GM21367 (cell line): ENCODE data around the gene ART5.
"Not testable (repeated sequence)": the region's sequence is repeated elsewhere in the genome, so short reads cannot be mapped to it uniquely, and the experiment has no call there.

Experiments used
- ATAC-seq: cut with Tn5 transposase; IDR thresholded peaks from one replicate; pipeline ENCODE4 v1.9.1; 2021; ENCODE audit not compliant: unreplicated experiment

The ART5 gene

DNA sequence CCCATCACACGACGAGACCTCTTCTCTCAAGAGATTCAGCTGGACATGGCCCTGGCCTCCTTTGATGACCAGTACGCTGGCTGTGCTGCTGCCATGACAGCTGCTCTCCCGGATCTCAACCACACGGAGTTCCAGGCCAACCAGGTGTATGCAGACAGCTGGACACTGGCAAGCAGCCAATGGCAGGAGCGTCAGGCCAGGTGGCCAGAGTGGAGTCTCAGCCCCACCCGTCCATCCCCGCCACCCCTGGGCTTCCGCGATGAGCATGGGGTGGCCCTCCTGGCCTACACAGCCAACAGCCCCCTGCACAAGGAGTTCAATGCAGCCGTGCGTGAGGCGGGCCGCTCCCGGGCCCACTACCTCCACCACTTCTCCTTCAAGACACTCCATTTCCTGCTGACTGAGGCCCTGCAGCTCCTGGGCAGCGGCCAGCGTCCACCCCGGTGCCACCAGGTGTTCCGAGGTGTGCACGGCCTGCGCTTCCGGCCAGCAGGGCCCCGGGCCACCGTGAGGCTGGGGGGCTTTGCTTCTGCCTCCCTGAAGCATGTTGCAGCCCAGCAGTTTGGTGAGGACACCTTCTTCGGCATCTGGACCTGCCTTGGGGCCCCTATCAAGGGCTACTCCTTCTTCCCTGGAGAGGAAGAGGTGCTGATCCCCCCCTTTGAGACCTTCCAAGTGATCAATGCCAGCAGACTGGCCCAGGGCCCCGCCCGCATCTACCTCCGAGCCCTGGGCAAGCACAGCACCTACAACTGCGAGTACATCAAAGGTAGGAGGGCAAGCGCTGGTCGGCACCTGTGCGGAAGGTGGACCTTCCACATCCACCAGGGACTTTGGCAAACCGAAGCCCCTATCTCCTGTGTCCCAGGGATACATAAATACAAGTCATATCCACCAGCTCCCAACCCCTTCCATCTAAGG, 18.1 kb upstream of the ART5 start:
- ATAC-seq = no peak

DNA sequence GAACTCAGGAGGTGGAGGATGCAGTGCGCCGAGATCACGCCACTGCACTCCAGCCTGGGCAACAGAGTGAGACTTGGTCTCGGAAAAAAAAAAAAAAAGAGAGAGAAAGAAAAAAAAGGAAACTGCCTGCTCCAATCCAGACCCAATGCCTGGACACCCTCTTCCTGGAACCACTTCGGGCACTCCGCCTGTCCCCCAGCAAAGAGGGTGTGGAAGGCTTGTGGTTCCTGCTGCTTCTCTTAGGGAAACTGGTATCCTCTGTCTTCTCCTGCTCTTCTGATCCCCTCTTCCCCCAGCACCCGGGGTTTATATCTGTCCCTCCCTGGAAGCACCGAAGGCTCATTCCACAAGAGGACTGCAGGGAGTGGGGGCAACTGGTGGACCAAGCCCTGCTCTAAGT, 16.5 kb upstream of the ART5 start:
- no peak for ATAC-seq

DNA sequence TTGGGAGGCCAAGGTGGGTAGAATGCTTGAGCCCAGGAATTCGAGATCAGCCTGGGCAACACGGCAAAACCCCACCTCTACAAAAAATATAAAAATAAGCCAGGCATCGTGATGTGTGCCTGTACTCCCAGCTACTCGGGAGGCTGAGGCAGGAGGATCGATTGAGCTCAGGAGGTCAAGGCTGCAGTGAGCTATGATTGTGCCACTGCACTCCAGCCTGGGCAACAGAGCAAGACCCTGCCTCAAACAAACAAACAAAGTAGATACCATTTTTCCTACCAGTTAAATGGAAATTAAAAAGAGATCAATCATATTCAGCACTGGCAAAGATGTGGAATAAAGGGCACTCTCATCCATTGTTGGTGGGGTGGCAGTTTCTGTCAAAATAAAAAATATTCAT, 15.5 kb upstream of the ART5 start:
- ATAC-seq = not testable (repeated sequence)

DNA sequence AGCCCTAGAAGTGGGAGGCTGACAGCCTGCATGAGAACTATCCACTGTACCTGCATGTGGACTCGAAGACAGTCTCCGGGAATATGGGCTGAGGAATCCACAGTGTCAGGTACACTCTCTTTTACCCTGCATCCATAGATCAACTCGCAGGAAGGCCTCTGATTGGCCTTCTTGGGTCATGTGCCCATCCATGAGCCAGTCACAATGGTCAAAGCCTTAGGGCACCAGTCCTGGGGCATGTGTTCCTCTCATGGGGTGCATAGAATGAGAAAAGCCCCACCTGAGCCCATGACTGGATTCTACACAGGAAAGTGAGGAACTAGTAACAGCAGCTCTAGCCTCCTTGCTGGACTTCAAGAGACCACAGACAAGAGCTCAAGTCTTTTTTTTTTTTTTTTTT, 13.8 kb upstream of the ART5 start:
- ATAC-seq = no peak

DNA sequence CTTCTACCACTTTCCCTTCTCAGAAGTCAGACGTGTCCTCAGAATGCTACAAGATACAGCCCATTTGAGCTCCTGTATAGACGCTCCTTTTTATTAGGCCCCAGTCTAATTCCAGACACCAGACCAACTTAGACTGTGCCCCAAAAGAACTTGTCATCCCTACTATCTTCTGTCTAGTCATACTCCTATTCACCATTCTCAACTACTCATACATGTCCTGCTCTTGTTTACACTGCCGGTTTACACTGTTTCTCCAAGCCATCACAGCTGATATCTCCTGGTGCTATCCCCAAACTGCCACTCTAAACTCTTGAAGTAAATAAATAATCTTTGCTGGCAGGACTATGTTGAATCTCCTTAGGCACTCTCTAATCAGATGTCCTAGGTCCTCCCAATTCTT, 10.7 kb upstream of the ART5 start:
- ATAC-seq = not testable (repeated sequence)

DNA sequence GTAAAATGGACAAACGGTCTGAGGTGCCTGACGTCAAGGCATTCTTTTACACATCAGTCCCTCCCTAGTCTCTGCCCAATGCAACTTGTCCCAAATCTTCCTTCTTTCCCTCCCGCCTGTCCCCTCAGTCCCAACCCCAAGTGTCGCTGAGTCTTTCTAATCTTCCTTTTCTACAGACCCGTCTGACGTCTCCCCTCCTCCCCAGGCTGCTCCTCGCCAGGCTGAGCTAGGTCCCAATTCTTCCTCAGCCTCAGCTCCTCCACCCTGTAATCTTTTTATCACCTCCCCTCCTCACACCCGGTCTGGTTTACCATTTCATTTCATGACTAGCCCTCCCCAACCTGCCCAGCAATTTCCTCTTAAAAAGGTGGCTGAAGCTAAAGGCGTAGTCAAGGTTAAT, 7.6 kb upstream of the ART5 start:
- not testable (repeated sequence) for ATAC-seq

DNA sequence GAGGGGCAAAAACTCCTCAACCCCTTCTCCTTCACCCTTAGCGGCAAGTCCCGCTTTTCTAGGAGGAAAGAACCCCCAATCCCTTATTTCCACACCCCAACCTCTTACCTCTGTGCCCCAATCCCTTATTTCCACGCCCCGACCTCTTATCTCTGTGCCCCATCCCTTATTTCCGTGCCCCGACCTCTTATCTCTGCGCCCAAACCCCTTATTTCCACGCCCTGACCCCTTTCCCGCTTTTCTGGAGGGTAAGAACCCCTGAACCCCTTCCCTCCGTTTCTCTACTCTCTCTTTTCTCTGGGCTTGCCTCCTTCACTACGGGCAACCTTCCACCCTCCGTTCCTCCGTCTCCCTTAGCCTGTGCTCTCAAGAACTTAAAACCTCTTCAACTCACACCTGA, 7.1 kb upstream of the ART5 start:
- not testable (repeated sequence) for ATAC-seq

DNA sequence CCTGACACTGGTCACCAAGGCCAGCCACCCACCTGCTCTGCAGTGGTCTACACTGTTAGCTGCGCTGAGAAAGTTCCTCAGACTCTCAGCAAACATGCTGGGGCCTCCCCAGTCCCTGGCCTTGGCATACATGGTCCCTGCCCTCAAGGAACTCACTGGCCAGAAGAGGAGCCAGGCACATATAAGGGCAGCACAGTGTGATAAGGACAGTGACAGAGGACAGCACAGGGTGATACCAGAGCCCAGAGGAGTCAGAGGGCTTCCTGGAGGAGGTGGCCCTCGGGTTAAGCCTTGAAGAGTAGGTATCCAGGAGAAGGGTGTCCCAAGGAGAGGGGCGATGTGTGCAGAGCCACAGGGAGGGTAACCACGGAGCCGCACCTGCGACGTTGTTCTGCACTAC, 3.8 kb upstream of the ART5 start:
- no peak for ATAC-seq

DNA sequence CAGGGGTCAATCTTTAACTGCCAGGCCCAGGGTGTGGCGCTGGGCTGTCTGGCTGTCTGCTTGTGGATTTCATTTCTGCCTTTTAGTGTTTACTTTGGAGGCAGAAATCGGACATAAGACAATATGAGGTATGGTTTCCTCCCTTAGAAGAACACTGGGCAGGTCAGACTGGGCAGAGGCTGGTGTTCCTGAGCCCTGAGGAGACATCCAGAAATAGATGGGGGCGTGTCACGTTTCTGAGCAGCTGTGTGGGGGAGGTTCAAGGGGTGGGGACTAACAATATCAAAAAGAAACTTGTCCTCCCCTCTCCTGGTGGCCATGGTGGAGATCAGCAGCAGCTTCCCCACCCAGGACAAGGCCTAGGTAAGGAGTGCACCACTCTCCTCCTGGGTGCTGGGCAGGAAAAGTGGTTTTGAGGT, 3.0 kb upstream of the ART5 start, which contains the start of gene ART1:
Gene ART1 (plus strand): TSS at position 312 of the 419 bp plus-strand sequence. CDS start 14,086 bp downstream, outside the sequence.
- ATAC-seq = no peak

DNA sequence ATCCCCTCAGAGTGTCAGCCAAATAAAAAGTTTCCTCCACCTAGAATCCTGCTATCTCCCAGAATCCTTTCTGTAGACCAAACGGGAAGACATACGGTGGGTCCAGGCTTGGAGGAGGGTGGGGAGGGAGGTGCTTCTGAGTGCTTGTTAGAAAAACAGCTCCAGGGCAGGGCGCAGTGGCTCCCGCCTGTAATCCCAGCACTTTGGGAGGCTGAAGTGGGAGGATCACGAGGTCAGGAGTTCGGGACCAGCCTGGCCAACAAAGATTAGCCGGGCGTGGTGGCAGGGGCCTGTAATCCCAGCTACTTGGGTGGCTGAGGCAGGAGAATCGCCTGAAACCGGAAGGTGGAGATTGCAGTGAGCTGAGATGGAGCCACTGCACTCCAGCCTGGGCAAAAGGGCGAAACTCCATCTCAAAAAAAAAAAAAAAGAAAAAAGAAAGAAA, 1.3 kb upstream of the ART5 start:
- not testable (repeated sequence) for ATAC-seq

DNA sequence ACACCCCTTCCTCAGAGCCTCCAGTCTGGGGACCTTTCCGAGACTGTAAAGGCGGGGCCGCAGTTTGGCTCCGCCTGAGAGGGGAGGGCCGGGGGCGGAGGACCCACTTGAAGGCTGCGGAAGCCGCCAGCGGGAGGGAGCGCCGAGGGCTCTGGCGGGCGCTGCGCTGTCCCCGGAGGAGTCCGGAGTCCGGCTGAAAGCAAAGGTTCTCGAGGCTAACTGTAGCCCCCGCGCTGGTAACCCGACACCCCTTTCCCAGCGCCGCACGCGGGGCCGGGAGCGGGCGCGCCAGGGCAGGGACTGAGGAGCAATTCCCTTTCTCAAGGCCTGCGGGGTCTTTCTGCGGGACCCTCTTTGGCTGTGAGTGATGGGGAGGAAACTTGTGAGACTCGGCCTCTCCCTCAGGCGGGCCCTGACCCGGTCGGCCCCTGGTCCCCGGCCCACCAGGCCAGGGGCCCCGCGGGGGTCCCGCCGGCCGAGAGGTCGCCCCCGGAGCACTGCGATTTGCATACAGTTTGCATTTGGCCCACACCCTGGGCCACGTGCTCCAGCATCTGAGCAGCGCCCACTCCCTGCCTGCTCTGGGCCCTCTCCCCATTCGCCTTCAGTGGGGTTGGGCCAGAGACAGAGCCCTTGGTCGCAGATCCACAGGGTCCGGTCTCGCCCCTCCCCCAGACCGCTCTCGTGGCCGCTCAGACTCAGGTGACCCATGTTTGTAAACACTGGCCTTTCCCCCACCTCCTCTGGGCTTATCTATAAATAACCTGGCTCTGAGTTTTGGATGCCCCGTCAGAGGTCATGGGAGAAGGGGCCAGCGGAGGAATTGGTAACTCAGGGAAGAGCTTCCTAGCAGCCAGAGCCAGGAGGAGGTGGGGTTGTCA, 519 bp upstream of the ART5 start:
- ATAC-seq = no peak

DNA sequence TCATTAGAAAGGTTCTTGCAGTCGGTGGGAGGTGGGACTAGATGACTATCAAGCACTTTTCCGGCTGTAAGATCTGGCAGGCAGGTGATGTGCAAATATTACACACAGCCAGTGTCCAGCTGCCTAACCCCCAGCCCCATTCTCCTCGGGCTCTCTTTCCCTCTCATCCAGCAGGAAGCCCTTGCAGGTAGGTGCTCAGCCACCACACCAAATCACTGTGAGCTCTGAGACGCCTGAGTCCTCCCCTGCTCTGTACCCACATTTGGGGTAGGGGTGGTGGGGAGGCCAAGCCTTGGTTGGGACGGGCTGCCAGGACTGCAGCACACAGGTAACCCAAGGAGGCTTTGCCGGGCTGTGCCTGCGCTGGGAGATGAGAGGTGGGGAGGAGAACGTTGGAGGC, 601 bp downstream of the ART5 start:
- ATAC-seq = no peak

DNA sequence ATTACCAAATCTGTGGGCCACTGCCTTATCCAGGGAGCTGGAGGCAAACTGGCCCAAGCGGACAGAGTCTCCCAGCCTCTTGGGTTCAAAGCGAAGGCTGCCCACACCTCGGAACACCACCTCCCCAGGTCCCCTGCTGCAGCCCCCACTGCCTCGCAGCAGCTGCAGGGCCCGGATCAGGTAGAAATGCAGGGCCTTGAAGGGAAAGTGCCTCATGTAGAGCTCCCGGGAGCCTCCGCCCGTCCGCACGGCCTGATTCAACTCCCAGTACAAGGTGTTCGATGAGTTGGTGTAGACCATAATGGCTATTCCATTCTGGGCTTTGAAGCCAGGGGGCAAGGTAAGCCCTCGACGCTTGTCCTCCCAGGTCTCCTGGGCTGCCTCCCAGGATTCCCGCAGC, 2.0 kb downstream of the ART5 start:
- ATAC-seq = no peak

DNA sequence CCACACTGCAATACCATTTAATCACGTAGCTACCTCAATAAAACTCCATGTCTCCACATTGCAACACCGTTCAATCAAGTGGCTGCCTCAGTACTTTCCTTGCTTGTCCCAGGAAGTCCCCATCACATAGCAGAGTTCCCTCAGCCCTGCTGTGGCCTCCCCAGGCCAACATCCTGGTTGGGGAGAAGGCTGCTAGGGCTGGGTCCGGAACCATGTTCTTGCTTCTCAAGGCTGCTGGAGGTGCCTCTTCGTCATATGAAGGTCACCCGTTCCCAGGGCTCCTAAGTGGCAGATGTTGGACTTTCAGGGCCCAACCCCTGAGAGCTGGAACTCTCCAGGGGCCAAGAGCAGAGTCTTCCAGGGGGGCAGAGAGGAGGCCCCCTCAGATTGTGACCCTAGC, 3.3 kb downstream of the ART5 start:
- ATAC-seq = no peak

DNA sequence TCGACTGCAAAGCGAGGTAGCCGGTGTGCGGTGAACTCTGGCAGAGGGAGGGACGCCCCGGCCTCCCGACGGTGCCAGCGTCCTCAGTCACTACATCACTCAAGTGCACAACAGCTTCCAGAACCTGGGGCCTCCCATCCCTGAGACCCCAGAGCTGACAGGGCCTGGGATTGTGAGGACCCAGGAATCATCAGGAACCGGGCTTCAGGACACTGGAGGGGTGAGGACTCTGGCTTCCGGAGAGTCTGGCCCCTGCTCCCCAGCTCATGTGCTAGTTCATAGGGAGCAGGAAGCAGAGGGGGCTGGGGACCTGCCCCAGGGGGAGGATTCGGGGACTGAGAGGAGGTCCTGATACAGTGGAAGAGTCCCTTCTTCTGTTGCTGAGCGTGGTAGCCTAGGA, 4.6 kb downstream of the ART5 start:
- ATAC-seq = no peak

DNA sequence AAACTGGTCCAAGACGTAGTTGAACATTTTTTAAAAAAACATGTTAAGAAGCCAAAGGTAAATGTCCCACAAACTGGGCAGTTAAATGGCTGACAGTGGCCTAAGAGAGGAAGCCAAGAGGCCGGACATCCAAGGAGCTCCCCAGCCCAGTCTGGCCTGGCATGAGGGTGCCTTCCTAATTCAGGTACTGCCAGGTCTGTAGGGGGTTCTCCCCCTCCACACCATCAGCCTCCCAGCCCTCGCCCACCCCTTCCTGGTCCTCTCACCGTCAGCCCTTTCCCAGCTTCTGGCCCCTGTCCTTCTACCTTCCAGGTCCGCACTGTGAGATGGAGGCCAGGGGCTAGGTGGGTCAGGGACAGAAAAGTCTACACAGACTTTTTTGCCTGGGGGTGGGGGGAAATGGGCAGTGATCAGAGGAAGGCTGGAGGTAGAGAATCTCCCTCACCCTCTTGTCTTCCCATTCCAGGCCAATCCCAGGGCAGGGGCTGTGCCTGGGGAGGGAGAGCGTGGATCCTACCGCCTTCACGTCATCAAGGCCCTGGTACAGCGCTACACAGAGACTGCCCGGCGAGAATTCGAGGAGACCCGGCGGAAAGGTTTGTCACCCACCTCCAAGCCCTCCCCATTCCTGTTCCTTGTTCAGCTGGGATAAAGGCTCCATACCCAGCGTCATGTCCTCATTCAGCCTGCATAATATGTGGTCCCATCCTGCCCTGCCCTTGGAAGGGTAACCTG, 6.0 kb downstream of the ART5 start:
- no peak for ATAC-seq

DNA sequence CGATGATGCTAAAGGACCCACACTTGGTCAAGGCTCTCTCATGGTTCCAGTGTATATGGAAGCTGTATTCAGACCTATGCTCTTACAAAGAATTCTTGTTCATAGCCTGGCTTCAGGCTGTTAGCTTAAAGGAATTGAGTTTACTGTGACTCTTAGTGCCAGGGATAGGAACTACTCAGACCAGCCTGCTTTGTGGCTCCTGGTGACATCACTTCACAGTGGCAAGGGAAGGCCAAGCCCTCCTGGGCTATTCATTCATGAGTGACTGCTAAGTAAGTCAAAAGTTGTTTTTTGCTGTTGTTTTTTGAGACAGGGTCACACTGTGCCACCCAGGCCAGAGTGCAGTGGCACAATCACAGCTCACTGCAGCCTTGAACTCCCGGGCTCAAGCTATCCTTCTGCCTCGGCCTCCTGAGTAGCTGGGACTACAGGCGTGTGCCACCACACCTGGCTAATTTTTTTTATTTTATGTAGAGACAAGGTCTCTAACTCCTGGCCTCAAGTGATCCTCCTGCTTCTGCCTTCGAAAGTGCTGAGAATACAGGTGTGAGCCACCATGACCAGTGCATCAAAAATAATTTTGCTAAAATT, 9.6 kb downstream of the ART5 start:
- ATAC-seq = no peak

DNA sequence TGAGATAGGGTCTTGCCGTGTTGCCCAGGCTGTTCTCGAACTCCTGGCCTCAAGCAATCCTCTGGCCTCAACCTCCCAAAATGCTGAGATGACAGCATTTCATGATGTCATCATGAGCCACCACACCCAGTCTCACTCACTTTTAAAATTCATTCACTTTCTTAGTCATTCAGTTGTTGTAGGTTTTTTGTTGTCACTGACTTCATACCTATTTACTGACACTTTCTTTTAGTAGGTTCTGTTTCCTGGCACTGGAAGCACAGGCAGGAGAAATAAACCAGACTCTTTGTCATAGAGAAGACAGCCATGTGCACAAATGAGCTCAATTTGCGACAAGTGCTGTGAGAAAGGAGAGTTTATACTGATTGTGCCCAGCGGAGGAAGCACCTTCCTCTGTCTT, 10.5 kb downstream of the ART5 start:
- no peak for ATAC-seq

DNA sequence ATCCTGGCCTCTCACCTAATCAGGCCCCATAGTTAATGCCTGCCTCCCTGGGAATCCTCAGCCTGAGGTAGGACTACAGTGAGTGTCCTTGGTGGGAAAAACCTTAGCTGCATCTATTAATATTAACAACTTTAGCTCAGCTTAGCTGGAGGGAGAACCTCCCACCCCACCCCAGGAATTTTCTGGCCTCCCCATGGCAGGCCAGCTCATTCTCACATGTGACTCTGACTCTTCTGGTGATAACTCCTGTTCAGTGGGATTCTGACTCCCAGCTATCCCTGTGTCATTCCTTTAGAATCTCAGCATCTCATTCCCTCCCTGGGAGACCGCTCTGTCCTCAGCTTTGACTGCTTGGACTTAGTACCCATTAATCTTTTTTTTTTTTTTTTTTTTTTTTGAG, 14.5 kb downstream of the ART5 start:
- no peak for ATAC-seq

DNA sequence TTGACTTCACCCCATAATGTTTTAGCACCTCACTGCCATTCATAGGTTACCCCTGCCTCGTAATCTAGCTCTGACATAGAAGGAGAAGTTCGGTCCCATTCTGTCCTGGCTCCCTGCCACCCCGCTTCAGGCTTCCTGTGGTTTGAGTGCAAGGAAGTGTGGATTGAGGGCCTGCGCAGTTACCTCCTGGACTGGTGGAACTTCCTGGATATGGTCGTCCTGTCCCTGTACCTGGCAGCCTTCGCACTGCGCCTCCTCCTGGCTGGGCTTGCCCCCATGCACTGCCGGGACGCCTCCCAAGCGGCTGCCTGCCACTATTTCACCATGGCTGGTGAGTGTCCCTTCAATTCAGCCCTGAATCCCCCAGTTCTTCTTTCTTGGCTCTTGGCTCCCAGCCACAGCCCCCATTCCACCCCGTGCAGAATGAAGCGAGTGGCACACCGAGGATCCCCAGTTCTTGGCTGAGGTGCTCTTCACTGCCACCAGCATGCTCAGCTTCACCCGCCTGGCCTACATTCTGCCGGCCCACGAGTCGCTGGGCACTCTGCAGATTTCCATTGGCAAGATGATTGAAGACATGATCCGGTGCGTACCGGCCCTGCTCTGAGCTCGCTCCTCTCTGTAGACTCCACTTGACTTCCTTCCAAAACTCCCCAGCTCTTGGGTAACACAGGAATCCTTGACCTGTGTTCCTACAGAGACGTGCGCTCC, 15.4 kb downstream of the ART5 start:
- no peak for ATAC-seq
